IMR-90 (cell line): ENCODE results near the gene SCRN2. TPM values are rescaled to one million over a fixed set of nuclear protein-coding genes. Genes with fewer than 3 reads are reported as not detected.
A peak's percentile ranks its signal among the peaks of the same experiment; 100 is the strongest.

ENCODE experiments used
- ATAC-seq: fragments of 200-7000 bp; cut with Tn5 transposase; 2 replicates; pipeline ENCODE4 v1.9.1; 2020; ENCODE audit warnings: low read depth, mild to moderate bottlenecking, moderate library complexity
- BruUV-seq: library from RNA; stranded (reverse); fragments of 400-500 nt; replicated peaks from 2 replicates; lab custom pipeline; 2021; lab: Mats Ljungman, UMichigan
- CTCF ChIA-PET: fragments of 300-600 bp; formaldehyde crosslinking; extraction: SDS; loops from one replicate; lab custom pipeline; 2021; ENCODE audit warnings: antibody characterized with exemption; lab: Yijun Ruan, JAX
- POLR2A ChIA-PET: fragments of 300-600 bp; sonication (Branson Sonifier 250); formaldehyde crosslinking; loops from one replicate; lab custom pipeline; 2022; ENCODE audit warnings: antibody characterized with exemption; ENCODE audit not compliant: unreplicated experiment; lab: Charles Lee
- DNase-seq: peaks from one replicate; pipeline ENCODE4 v3.0.0; 2013
- H2AFZ ChIP-seq: replicated peaks from 2 replicates; pipeline ENCODE3; 2013; ENCODE audit warnings: low read length, mild to moderate bottlenecking; ENCODE audit not compliant: poor library complexity
- H2AK5ac ChIP-seq: 2 replicates; pipeline ENCODE4 v1.6.1; 2013; ENCODE audit warnings: low read depth, low read length, inconsistent platforms
- H2AK9ac ChIP-seq: replicated peaks from 2 replicates; pipeline ENCODE3; 2013; ENCODE audit warnings: mild to moderate bottlenecking, low read depth, low read length, moderate library complexity; ENCODE audit not compliant: poor library complexity
- H2BK120ac ChIP-seq: 2 replicates; pipeline ENCODE4 v1.6.1; 2013; ENCODE audit warnings: low read depth, low read length, inconsistent platforms
- H2BK15ac ChIP-seq: 3 replicates; pipeline ENCODE4 v1.6.1; 2013; ENCODE audit warnings: low read depth, low read length, inconsistent platforms
- H2BK20ac ChIP-seq: 2 replicates; pipeline ENCODE4 v1.6.1; 2013; ENCODE audit warnings: low read depth, mild to moderate bottlenecking, inconsistent platforms, low read length, moderate library complexity
- H2BK5ac ChIP-seq: 2 replicates; pipeline ENCODE4 v1.6.1; 2013; ENCODE audit warnings: mild to moderate bottlenecking, low read depth, low read length, inconsistent platforms; ENCODE audit not compliant: poor library complexity, severe bottlenecking
- H3K14ac ChIP-seq: replicated peaks from 2 replicates; pipeline ENCODE4 v1.6.1; 2013; ENCODE audit warnings: low read depth, low read length, inconsistent platforms
- H3K18ac ChIP-seq: 2 replicates; pipeline ENCODE4 v1.6.1; 2013; ENCODE audit warnings: low read depth, low read length, control low read depth
- H3K23ac ChIP-seq: 2 replicates; pipeline ENCODE4 v1.6.1; 2013; ENCODE audit warnings: low read depth, low read length, inconsistent platforms
- H3K27ac ChIP-seq: 2 replicates; pipeline ENCODE4 v1.5.1; 2013; ENCODE audit warnings: mild to moderate bottlenecking, control low read depth, low read length; ENCODE audit not compliant: insufficient read depth
- H3K27me3 ChIP-seq: 2 replicates; pipeline ENCODE4 v1.6.1; 2013; ENCODE audit warnings: low read length; ENCODE audit not compliant: control insufficient read depth, insufficient read depth
- H3K36me3 ChIP-seq: 2 replicates; pipeline ENCODE4 v1.6.1; 2013; ENCODE audit warnings: low read length, mixed read lengths; ENCODE audit not compliant: control insufficient read depth, insufficient read depth
- H3K4ac ChIP-seq: 2 replicates; pipeline ENCODE4 v1.6.1; 2013; ENCODE audit warnings: low read depth, low read length, inconsistent platforms
- H3K4me1 ChIP-seq: 2 replicates; pipeline ENCODE4 v1.6.1; 2013; ENCODE audit warnings: low read length, mixed read lengths; ENCODE audit not compliant: control insufficient read depth, insufficient read depth
- H3K4me2 ChIP-seq: 2 replicates; pipeline ENCODE4 v1.6.1; 2013; ENCODE audit warnings: low read depth, mild to moderate bottlenecking, control low read depth, low read length, moderate library complexity
- H3K4me3 ChIP-seq: 2 replicates; pipeline ENCODE4 v1.5.1; 2013; ENCODE audit warnings: low read depth, mild to moderate bottlenecking, control low read depth, low read length, moderate library complexity; ENCODE audit not compliant: insufficient read depth
- H3K56ac ChIP-seq: 2 replicates; pipeline ENCODE4 v1.6.1; 2013; ENCODE audit warnings: low read length, inconsistent platforms; ENCODE audit not compliant: insufficient read depth; ENCODE audit errors: extremely low read depth
- H3K79me1 ChIP-seq, 2 experiments: 2 replicates each; pipeline ENCODE4 v1.6.1; 2013; ENCODE audit warnings: low read length in 2 of 2, inconsistent platforms in 1 of 2, low read depth in 1 of 2
- H3K9ac ChIP-seq: 2 replicates; pipeline ENCODE4 v1.6.1; 2013; ENCODE audit warnings: low read depth, low read length, control low read depth
- H3K9me1 ChIP-seq: 2 replicates; pipeline ENCODE4 v1.6.1; 2013; ENCODE audit warnings: low read length, inconsistent platforms; ENCODE audit not compliant: insufficient read depth
- H3K9me3 ChIP-seq: 2 replicates; pipeline ENCODE4 v1.6.1; 2013; ENCODE audit warnings: low read length; ENCODE audit not compliant: control insufficient read depth, insufficient read depth
- H4K20me1 ChIP-seq: 2 replicates; pipeline ENCODE4 v1.6.1; 2013; ENCODE audit warnings: low read length, inconsistent platforms; ENCODE audit not compliant: insufficient read depth
- H4K5ac ChIP-seq: 2 replicates; pipeline ENCODE4 v1.6.1; 2013; ENCODE audit warnings: mild to moderate bottlenecking, low read depth, low read length, control low read depth
- H4K8ac ChIP-seq, 2 experiments: 2 replicates each; pipeline ENCODE4 v1.6.1; 2013; ENCODE audit warnings: low read depth in 2 of 2, low read length in 2 of 2, control low read depth in 1 of 2, inconsistent platforms in 1 of 2
- H4K91ac ChIP-seq: 2 replicates; pipeline ENCODE4 v1.6.1; 2013; ENCODE audit warnings: low read depth, low read length, inconsistent platforms; ENCODE audit not compliant: insufficient read depth
- BHLHE40 ChIP-seq: fragments of 150-350 bp; IDR thresholded peaks from 2 replicates; pipeline ENCODE4 v1.6.1; 2016; ENCODE audit warnings: mild to moderate bottlenecking, low read depth, low read length
- CEBPB ChIP-seq: IDR thresholded peaks from 2 replicates; pipeline ENCODE4 v1.6.1; 2012; ENCODE audit warnings: low read depth, low read length, improper control_type of control experiment
- CHD1 ChIP-seq: IDR thresholded peaks from 2 replicates; pipeline ENCODE4 v1.6.1; 2012; ENCODE audit warnings: low read depth, low read length, improper control_type of control experiment
- FOS ChIP-seq: fragments of 150-350 bp; IDR thresholded peaks from 2 replicates; pipeline ENCODE4 v1.6.1; 2016; ENCODE audit warnings: low read depth, low read length
- MAFK ChIP-seq: IDR thresholded peaks from 2 replicates; pipeline ENCODE4 v1.6.1; 2012; ENCODE audit warnings: low read depth, low read length, improper control_type of control experiment
- MAZ ChIP-seq: IDR thresholded peaks from 2 replicates; pipeline ENCODE4 v1.6.1; 2012; ENCODE audit warnings: low read depth, mild to moderate bottlenecking, low read length, improper control_type of control experiment, moderate library complexity, borderline replicate concordance
- NFE2L2 ChIP-seq: fragments of 150-350 bp; IDR thresholded peaks from 2 replicates; pipeline ENCODE4 v1.6.1; 2016; ENCODE audit warnings: low read depth, mild to moderate bottlenecking, low read length
- POLR2A ChIP-seq: IDR thresholded peaks from 2 replicates; pipeline ENCODE4 v1.6.1; 2012; ENCODE audit warnings: mild to moderate bottlenecking, low read depth, low read length
- RAD21 ChIP-seq: IDR thresholded peaks from 2 replicates; pipeline ENCODE4 v1.6.1; 2012; ENCODE audit warnings: low read length, improper control_type of control experiment
- RCOR1 ChIP-seq: IDR thresholded peaks from 2 replicates; pipeline ENCODE4 v1.6.1; 2012; ENCODE audit warnings: mild to moderate bottlenecking, low read length, improper control_type of control experiment; ENCODE audit not compliant: insufficient replicate concordance
- SMC3 ChIP-seq: fragments of 150-350 bp; IDR thresholded peaks from 2 replicates; pipeline ENCODE4 v1.6.1; 2016; ENCODE audit warnings: low read depth, mild to moderate bottlenecking, antibody characterized with exemption, low read length, moderate library complexity
- WGBS, 2 experiments: methylation state at CpG; one replicate each; pipeline versions ENCODE4 v1.1.5 to v1.1.7; 2013; ENCODE audit warnings: missing lambda C conversion rate in 2 of 2; ENCODE audit not compliant: insufficient read length in 1 of 2; ENCODE audit errors: extremely low coverage in 2 of 2; 5-methylcytosine and 5-hydroxymethylcytosine counted together
- dilution Hi-C: fragments of 300-500 bp; cut with HindIII; formaldehyde crosslinking; loops from one replicate; pipeline ENCODE4 v1.14.3; 2018; ENCODE audit warnings: low sequenced_read_pairs; ENCODE audit not compliant: unreplicated experiment
- in situ Hi-C: fragments of 300-500 bp; cut with MboI; formaldehyde crosslinking; loops from 3 replicates; pipeline ENCODE4 v1.14.3; 2019; ENCODE audit warnings: low sequenced_read_pairs, inconsistent platforms, mixed read lengths
- intact Hi-C: fragments of 100-400 bp; cut with micrococcal nuclease; formaldehyde crosslinking; loops from 2 replicates; pipeline ENCODE4 v1.10.0; 2022
- polyA plus RNA-seq, 3 experiments: library from polyadenylated mRNA; depleted of rRNA; stranded (reverse); fragments of >200 nt; gene quantifications; 2 replicates each; pipeline ENCODE4 v1.2.3, GENCODE V29; 2012; ENCODE audit warnings: low replicate concordance in 1 of 3
- total RNA-seq: library from RNA; depleted of rRNA; stranded (reverse); fragments of >200 nt; gene quantifications from 2 replicates; pipeline ENCODE4 v1.2.3, GENCODE V29; 2012
- TF ChIP-seq, protein P1 (sequence below): fragments of 150-350 bp; IDR thresholded peaks from 2 replicates; pipeline ENCODE4 v1.6.1; 2016; ENCODE audit warnings: low read depth, mild to moderate bottlenecking, low read length, moderate library complexity, borderline replicate concordance
- TF ChIP-seq, protein P2 (sequence below): conservative IDR thresholded peaks from 2 replicates; pipeline ENCODE4 v1.5.1; 2012; ENCODE audit warnings: mild to moderate bottlenecking, low read depth, low read length, improper control_type of control experiment

Gene SCRN2
- total and polyA plus RNA-seq, 2 of the 4 experiments (the other 2 are of a cell fraction): 17.2 to 31.0 TPM

DNA sequence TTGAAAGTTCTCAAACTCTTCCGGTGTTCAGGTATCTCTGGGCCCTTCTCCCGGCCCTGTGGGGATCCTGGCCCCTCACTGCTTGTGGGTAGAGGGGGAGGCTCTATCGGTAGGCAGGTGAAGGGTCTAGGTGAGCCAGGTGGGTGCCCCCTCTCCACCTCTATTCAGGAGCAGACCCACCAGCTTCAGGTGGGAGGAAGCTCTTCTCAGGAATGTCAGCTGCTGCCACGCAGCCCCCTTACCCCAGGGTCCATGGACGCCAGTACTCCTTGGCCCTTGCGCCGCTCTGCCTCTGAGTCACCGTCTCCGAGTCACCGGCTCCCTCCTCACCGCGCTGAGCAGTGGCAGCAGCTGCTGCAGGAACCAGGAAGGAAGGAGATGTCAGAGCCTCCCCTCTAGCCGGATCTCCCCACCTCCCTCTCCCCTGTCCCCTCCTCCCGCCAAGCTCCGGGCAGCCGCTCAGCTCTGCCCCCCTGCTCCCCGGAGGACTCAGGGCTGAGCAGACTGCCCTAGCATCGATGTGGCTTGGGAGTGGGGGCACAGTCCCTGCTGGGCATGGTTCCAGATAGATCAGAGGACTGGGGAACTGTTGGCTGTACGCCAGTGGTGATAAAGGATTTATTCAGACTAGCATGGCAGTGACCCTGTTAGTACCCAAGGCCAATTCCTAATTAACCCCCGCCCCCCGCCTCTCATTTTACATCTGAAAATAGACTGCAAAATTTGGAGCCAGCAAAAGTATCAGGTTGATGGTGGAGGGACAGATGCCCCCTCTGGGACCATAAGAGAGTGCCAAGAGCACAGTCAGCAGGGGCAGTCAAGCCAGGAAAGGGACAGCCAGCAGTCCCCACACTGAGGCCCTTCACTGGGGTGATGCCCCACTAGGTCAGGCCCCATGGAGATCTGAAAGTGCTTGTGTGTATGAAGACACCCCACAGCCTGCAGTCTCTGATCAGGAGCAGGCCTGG is 19.4 kb downstream of the SCRN2 start, which contains the start of gene OSBPL7:
OSBPL7 (minus strand) TSS at position 371 of the 968 bp plus-strand sequence. CDS start 1,516 bp downstream, outside the sequence.
- peak within 1 kb of the TSS; percentile 95 for H3K4me2 ChIP-seq
- no peak within 1 kb of the TSS; the same call in 1 of the 2 replicates for H2BK20ac ChIP-seq
- H3K27me3 ChIP-seq: no peaks in the 10 kb centered on the region
- DNase-seq (peak; percentile 87), ATAC-seq (peak; percentile 98)
- peak within 1 kb of the TSS; percentile 92 for H3K14ac ChIP-seq
- peak within 1 kb of the TSS; percentile 88 to 95 for H4K8ac ChIP-seq
- peak within 1 kb of the TSS; percentile 7 for H2BK5ac ChIP-seq
- intact Hi-C loops (no loop called here), in situ Hi-C loops (no loop called here), dilution Hi-C loops (no loop called here)
- 0 out of 2 replicates have a peak, but pooled peaks cover 4% of the 10 kb centered on the region for H3K9me1 ChIP-seq
- H2AK9ac ChIP-seq: peak within 1 kb of the TSS; percentile 57
- H3K9ac ChIP-seq: peak within 1 kb of the TSS; percentile 72
- H2BK15ac ChIP-seq: no peak within 1 kb of the TSS
- H3K56ac ChIP-seq: peak within 1 kb of the TSS; percentile 41
- peaks cover 44% of the 10 kb centered on the region for H3K36me3 ChIP-seq
- peak within 1 kb of the TSS; percentile 46 for H2AK5ac ChIP-seq
- no peak within 1 kb of the TSS; the same call in 1 of the 2 replicates for H3K23ac ChIP-seq
- no peaks in the 10 kb centered on the region for H3K9me3 ChIP-seq
- no peak within 1 kb of the TSS; the same call in 1 of the 2 replicates for H3K27ac ChIP-seq
- H2BK120ac ChIP-seq: peak within 1 kb of the TSS; percentile 59
- H2AFZ ChIP-seq: peak within 1 kb of the TSS; percentile 89
- BruUV-seq: no TSS peak
- CTCF ChIA-PET: no interaction called here
- H3K4ac ChIP-seq: peak within 1 kb of the TSS; percentile 75
- peaks cover 0 to 17% of the 10 kb centered on the region in 2 experiments; a peak in 1 of 4 replicates for H3K79me1 ChIP-seq
- H3K4me1 ChIP-seq: peaks cover 11% of the 10 kb centered on the region; the same call in 1 of the 2 replicates
- 0% methylated on average over 2 of the region's 21 CpGs; no CpG with 5 or more reads in 1 of the 2 experiments for WGBS, 2 experiments
- peak within 1 kb of the TSS; percentile 92 for H4K5ac ChIP-seq
- peak within 1 kb of the TSS; percentile 53 for H3K18ac ChIP-seq
- H4K20me1 ChIP-seq: no peaks in the 10 kb centered on the region
- peak within 1 kb of the TSS; percentile 81 for H4K91ac ChIP-seq
- H3K4me3 ChIP-seq: peak within 1 kb of the TSS; percentile 77
- POLR2A ChIA-PET: interaction anchor here (1.6 kb wide), 1 partner anchor 10 kb away, joined by 7 read pairs; the partner anchor contains the start of genes LRRC46 and MRPL10
- TF ChIP-seq RAD21 (no peak), CEBPB (no peak), NFE2L2 (no peak), MAZ (peak; percentile 79), BHLHE40 (no peak), FOS (peak; percentile 79), POLR2A (no peak), CHD1 (no peak), SMC3 (no peak), RCOR1 (no peak), MAFK (no peak)
- TF ChIP-seq, protein P1, sequence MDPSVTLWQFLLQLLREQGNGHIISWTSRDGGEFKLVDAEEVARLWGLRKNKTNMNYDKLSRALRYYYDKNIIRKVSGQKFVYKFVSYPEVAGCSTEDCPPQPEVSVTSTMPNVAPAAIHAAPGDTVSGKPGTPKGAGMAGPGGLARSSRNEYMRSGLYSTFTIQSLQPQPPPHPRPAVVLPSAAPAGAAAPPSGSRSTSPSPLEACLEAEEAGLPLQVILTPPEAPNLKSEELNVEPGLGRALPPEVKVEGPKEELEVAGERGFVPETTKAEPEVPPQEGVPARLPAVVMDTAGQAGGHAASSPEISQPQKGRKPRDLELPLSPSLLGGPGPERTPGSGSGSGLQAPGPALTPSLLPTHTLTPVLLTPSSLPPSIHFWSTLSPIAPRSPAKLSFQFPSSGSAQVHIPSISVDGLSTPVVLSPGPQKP: no peak
- TF ChIP-seq, protein P2, sequence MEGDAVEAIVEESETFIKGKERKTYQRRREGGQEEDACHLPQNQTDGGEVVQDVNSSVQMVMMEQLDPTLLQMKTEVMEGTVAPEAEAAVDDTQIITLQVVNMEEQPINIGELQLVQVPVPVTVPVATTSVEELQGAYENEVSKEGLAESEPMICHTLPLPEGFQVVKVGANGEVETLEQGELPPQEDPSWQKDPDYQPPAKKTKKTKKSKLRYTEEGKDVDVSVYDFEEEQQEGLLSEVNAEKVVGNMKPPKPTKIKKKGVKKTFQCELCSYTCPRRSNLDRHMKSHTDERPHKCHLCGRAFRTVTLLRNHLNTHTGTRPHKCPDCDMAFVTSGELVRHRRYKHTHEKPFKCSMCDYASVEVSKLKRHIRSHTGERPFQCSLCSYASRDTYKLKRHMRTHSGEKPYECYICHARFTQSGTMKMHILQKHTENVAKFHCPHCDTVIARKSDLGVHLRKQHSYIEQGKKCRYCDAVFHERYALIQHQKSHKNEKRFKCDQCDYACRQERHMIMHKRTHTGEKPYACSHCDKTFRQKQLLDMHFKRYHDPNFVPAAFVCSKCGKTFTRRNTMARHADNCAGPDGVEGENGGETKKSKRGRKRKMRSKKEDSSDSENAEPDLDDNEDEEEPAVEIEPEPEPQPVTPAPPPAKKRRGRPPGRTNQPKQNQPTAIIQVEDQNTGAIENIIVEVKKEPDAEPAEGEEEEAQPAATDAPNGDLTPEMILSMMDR: peak; percentile 31; the same call in 1 of the 2 replicates
